GM13977 (cell line): ENCODE data around the gene CALML6.
"Not testable (repeated sequence)": the region's sequence is repeated elsewhere in the genome, so short reads cannot be mapped to it uniquely, and the experiment has no call there.

ENCODE experiments used
- DNase-seq: peaks from one replicate; pipeline ENCODE4 v3.0.0; 2012; ENCODE audit warnings: low spot score
- CTCF ChIP-seq: IDR thresholded peaks from 2 replicates; pipeline ENCODE4 v1.5.1; 2012; ENCODE audit warnings: mild to moderate bottlenecking, control low read depth; ENCODE audit not compliant: insufficient read depth; ENCODE audit errors: extremely low read depth, missing control alignments
- in situ Hi-C: fragments of 300-500 bp; cut with MboI; formaldehyde crosslinking; loops from one replicate; pipeline ENCODE4 v1.12.0; 2022; ENCODE audit warnings: low sequenced_read_pairs, low pct_unique_long_range_greater_than_20kb, mixed read lengths, inconsistent platforms; ENCODE audit not compliant: unreplicated experiment

The CALML6 gene

GRCh38 chr1:1929639-1930545 is 14.8 kb downstream of the CALML6 start:
- no peak for DNase-seq
- in situ Hi-C loops: no loop called here
- TF ChIP-seq CTCF: no peak

- in situ Hi-C loops, DNase-seq: not testable (repeated sequence)
Measured at GRCh38 chr1:1934848-1935247, 19.8 kb downstream of the CALML6 start.

- no peak for DNase-seq
- in situ Hi-C loops: no loop called here
- TF ChIP-seq CTCF: no peak
Measured at GRCh38 chr1:1937061-1937460, 22.0 kb downstream of the CALML6 start.

GRCh38 chr1:1937549-1938275 is 22.7 kb downstream of the CALML6 start:
- no peak for TF ChIP-seq CTCF
- in situ Hi-C loops: no loop called here
- DNase-seq: no peak

GRCh38 chr1:1938276-1938573 is 23.2 kb downstream of the CALML6 start:
- no peak for TF ChIP-seq CTCF
- in situ Hi-C loops: no loop called here
- no peak for DNase-seq

GRCh38 chr1:1938613-1939295 is 23.7 kb downstream of the CALML6 start:
- no peak for DNase-seq
- TF ChIP-seq CTCF: no peak
- in situ Hi-C loops: no loop called here
